CD4-positive, alpha-beta T cell (primary cell): ENCODE measurements around the gene ABHD1. TPM values are rescaled to one million over a fixed set of nuclear protein-coding genes. Genes with fewer than 3 reads are reported as not detected.
"Not testable (repeated sequence)": the region's sequence is repeated elsewhere in the genome, so short reads cannot be mapped to it uniquely, and the experiment has no call there.

ENCODE experiments used
- ATAC-seq: fragments of 200-7000 bp; cut with Tn5 transposase; one replicate; pipeline ENCODE4 v1.10.0; 2022; ENCODE audit warnings: mild to moderate bottlenecking; ENCODE audit not compliant: poor library complexity
- CTCF ChIA-PET: fragments of 350-600 bp; sonication (Branson Sonifier 250); formaldehyde crosslinking; loops from one replicate; lab custom pipeline; 2021; ENCODE audit warnings: antibody characterized with exemption, inconsistent platforms; lab: Charles Lee
- POLR2A ChIA-PET: fragments of 350-600 bp; sonication (Branson Sonifier 250); formaldehyde crosslinking; loops from one replicate; lab custom pipeline; 2021; ENCODE audit warnings: antibody characterized with exemption, inconsistent platforms; lab: Charles Lee
- DNase-seq, 14 experiments: peaks; one replicate each; pipeline ENCODE4 v3.0.0-alpha.2; 2013 to 2020; ENCODE audit warnings: mixed read lengths in 2 of 14
- H3K27ac ChIP-seq, 2 donors: one replicate each; pipeline versions ENCODE4 v1.5.1 to v1.7.0; 2013; ENCODE audit warnings: low read length in 2 of 2, low read depth in 1 of 2, mild to moderate bottlenecking in 1 of 2
- H3K27me3 ChIP-seq, 2 experiments: 1 replicate in 1 of 2; 2 replicates in 1 of 2; pipeline versions ENCODE4 v1.6.1 to v1.7.0; 2013; ENCODE audit warnings: low read length in 2 of 2, control low read depth in 1 of 2, mild to moderate bottlenecking in 1 of 2, moderate library complexity in 1 of 2; ENCODE audit not compliant: insufficient read depth in 2 of 2, control insufficient read depth in 1 of 2
- H3K36me3 ChIP-seq: one replicate; pipeline ENCODE4 v1.6.1; 2013; ENCODE audit warnings: low read length, control low read depth; ENCODE audit not compliant: insufficient read depth
- H3K4me1 ChIP-seq: one replicate; pipeline ENCODE4 v1.6.1; 2013; ENCODE audit warnings: low read length, control low read depth; ENCODE audit not compliant: insufficient read depth
- H3K4me3 ChIP-seq: one replicate; pipeline ENCODE4 v1.5.1; 2013; ENCODE audit warnings: mild to moderate bottlenecking, low read length, moderate library complexity
- H3K9me3 ChIP-seq, 2 experiments: 1 replicate in 1 of 2; 2 replicates in 1 of 2; pipeline versions ENCODE4 v1.6.1 to v1.7.0; 2013; ENCODE audit warnings: low read length in 2 of 2, mild to moderate bottlenecking in 2 of 2, control low read depth in 1 of 2, moderate library complexity in 1 of 2; ENCODE audit not compliant: control insufficient read depth in 1 of 2, insufficient read depth in 1 of 2
- H3K27ac Mint-ChIP-seq: one replicate; pipeline ENCODE4 v1.8.0; 2020; ENCODE audit warnings: mixed read lengths
- H3K27me3 Mint-ChIP-seq: one replicate; pipeline ENCODE4 v1.8.0; 2021; ENCODE audit warnings: mixed read lengths
- H3K36me3 Mint-ChIP-seq: one replicate; pipeline ENCODE4 v1.8.0; 2021; ENCODE audit warnings: low read depth, mixed read lengths
- H3K4me1 Mint-ChIP-seq: one replicate; pipeline ENCODE4 v1.8.0; 2021; ENCODE audit warnings: low read depth, mixed read lengths
- H3K4me3 Mint-ChIP-seq: one replicate; pipeline ENCODE4 v1.8.0; 2020; ENCODE audit warnings: mild to moderate bottlenecking, mixed read lengths
- H3K9me3 Mint-ChIP-seq: one replicate; pipeline ENCODE4 v1.8.0; 2020; ENCODE audit warnings: mixed read lengths
- intact Hi-C, 2 experiments: fragments of 100-400 bp; cut with DNase I in 1 of 2; cut with micrococcal nuclease in 1 of 2; formaldehyde crosslinking; loops; one replicate each; pipeline versions ENCODE4 v1.15.1 to v1.9.0; 2023 to 2025; cut with DNase I, micrococcal nuclease
- total RNA-seq, 174 experiments: library from RNA in 2 of 174; stranded (reverse) in 2 of 174; gene quantifications; one replicate each; pipeline ENCODE4 v1.2.3 and lab custom pipeline; 2021 to 2026
- TF ChIP-seq, protein P1 (sequence below): fragments of 200-600 bp; IDR thresholded peaks from one replicate; pipeline ENCODE4 v1.8.0; 2022; ENCODE audit warnings: antibody characterized with exemption, mild to moderate bottlenecking

The ABHD1 gene
- total RNA-seq, 2 experiments from 2014 or later = 1.0 to 1.3 TPM

- H3K4me1 ChIP-seq = peaks cover 9% of the 10 kb centered on the region
- TF ChIP-seq, protein P1, sequence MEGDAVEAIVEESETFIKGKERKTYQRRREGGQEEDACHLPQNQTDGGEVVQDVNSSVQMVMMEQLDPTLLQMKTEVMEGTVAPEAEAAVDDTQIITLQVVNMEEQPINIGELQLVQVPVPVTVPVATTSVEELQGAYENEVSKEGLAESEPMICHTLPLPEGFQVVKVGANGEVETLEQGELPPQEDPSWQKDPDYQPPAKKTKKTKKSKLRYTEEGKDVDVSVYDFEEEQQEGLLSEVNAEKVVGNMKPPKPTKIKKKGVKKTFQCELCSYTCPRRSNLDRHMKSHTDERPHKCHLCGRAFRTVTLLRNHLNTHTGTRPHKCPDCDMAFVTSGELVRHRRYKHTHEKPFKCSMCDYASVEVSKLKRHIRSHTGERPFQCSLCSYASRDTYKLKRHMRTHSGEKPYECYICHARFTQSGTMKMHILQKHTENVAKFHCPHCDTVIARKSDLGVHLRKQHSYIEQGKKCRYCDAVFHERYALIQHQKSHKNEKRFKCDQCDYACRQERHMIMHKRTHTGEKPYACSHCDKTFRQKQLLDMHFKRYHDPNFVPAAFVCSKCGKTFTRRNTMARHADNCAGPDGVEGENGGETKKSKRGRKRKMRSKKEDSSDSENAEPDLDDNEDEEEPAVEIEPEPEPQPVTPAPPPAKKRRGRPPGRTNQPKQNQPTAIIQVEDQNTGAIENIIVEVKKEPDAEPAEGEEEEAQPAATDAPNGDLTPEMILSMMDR = no peak
- H3K27ac Mint-ChIP-seq = no peak overlapping the region
- H3K36me3 Mint-ChIP-seq = no peaks in the 10 kb centered on the region
- H3K36me3 ChIP-seq = no peaks in the 10 kb centered on the region
- DNase-seq (no peak), ATAC-seq (no peak)
- H3K4me1 Mint-ChIP-seq = peaks cover 10% of the 10 kb centered on the region
- H3K27me3 ChIP-seq = peaks cover 13 to 14% of the 10 kb centered on the region in 2 experiments
- CTCF ChIA-PET = no interaction called here
- intact Hi-C loops = no loop called here
- no peak overlapping the region for H3K4me3 Mint-ChIP-seq
- no peak overlapping the region for H3K4me3 ChIP-seq
- H3K9me3 Mint-ChIP-seq = no peaks in the 10 kb centered on the region
- POLR2A ChIA-PET = no interaction called here
- H3K9me3 ChIP-seq = peaks cover 0 to 4% of the 10 kb centered on the region in 2 experiments
- H3K27me3 Mint-ChIP-seq = peaks cover 33% of the 10 kb centered on the region
- H3K27ac ChIP-seq = no peak overlapping the region
Measured at GRCh38 chr2:27115519-27115918, 8.1 kb upstream of the ABHD1 start.

GRCh38 chr2:27117995-27118524, 5.6 kb upstream of the ABHD1 start:
- Histone ChIP-seq H3K36me3 (no peaks in the 10 kb centered on the region), H3K9me3 (peaks cover 0 to 4% of the 10 kb centered on the region in 2 experiments), H3K27me3 (peaks cover 13 to 14% of the 10 kb centered on the region in 2 experiments), H3K4me3 (no peak overlapping the region), H3K27ac (no peak overlapping the region), H3K4me1 (peaks cover 16% of the 10 kb centered on the region)
- ChIA-PET POLR2A (interaction anchor here (0.8 kb wide), 1 partner anchor 47 kb away, joined by 3 read pairs; the partner anchor contains the start of gene OST4), CTCF (no interaction called here)
- intact Hi-C loops = no loop called here
- H3K4me3 Mint-ChIP-seq = peak overlapping the region; percentile 7
- no peaks in the 10 kb centered on the region for H3K36me3 Mint-ChIP-seq
- peaks cover 33% of the 10 kb centered on the region for H3K27me3 Mint-ChIP-seq
- no peaks in the 10 kb centered on the region for H3K9me3 Mint-ChIP-seq
- ATAC-seq (no peak), DNase-seq (no peak)
- H3K4me1 Mint-ChIP-seq = peaks cover 13% of the 10 kb centered on the region
- H3K27ac Mint-ChIP-seq = no peak overlapping the region
- TF ChIP-seq, protein P1 = no peak

DNA sequence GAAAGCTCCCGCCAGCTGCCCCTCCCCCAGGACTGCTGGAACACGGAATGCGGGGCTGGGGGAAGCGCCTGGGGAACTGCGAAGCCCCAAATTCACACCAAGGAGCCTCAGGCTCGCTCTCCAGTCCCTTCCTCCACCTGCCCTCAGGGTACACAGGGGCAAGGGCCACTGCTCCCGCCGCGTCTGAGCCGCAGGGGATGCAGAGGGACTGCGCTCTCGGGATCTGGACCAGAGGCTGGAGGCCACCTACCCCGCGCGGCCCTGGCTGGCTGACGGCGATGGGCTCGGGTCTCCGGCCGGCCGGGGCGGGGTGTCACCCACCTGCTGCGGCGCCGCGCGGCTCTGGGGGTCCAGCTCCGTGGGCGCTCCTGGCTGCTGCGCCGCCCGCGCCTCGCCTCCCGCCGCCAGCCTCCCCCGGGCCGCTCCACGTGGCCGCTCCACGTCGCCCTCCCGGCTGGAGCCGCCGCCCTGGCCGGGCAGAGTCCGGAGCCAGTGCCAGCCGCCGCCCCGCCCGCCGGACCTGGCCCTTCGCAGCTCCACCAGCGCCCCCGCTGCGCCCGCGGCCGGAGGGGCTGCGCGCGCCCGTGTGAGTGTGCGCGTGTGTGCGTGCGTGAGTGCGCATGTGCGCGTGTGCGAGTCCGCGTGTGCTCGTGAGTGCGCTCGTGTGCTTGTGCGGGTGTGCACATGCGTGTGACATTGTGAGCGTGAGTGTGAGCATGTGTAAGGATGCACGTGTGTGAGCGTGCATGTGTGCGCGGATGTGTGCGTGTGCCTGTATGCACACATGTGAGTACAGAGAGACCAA, 4.9 kb upstream of the ABHD1 start, which contains the start of gene CGREF1:
TSS of gene CGREF1 (minus strand) at position 604 of the 805 bp plus-strand sequence. CDS start 14,762 bp downstream, outside the sequence.
- no peak for ATAC-seq
- Histone ChIP-seq H3K27ac (no peak within 1 kb of the TSS), H3K27me3 (peaks cover 13 to 14% of the 10 kb centered on the region in 2 experiments), H3K4me1 (peaks cover 21% of the 10 kb centered on the region), H3K36me3 (no peaks in the 10 kb centered on the region), H3K9me3 (peaks cover 0 to 4% of the 10 kb centered on the region in 2 experiments), H3K4me3 (peak within 1 kb of the TSS; percentile 24)
- Mint-ChIP-seq H3K27me3 (peaks cover 33% of the 10 kb centered on the region), H3K27ac (no peak within 1 kb of the TSS), H3K4me1 (peaks cover 18% of the 10 kb centered on the region), H3K36me3 (no peaks in the 10 kb centered on the region), H3K9me3 (no peaks in the 10 kb centered on the region), H3K4me3 (peak within 1 kb of the TSS; percentile 81)
- peak in 2 of 14 experiments; percentile 25 to 43 for DNase-seq
- CTCF ChIA-PET = no interaction called here
- TF ChIP-seq, protein P1 = no peak
- POLR2A ChIA-PET = interaction anchor here (0.8 kb wide), 1 partner anchor 47 kb away, joined by 3 read pairs; the partner anchor contains the start of gene OST4
- intact Hi-C loops = no loop called here

DNA sequence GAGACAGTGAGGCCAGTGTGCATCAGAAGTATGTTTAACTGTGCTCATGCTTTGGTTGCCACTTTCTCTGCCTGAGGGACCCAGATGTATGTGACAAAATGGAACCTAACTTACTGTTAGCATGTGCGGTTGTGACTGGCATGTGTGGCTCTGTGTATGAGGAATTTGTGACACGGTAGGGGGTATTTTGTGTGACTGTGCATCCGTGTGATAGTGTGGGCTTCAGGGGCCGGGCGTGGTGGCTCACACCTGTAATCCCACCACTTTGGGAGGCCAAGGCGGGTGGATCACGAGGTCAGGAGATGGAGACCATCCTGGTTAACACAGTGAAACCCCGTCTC, 4.3 kb upstream of the ABHD1 start:
- ATAC-seq, DNase-seq, CTCF ChIA-PET, H3K36me3 Mint-ChIP-seq, POLR2A ChIA-PET, H3K27ac Mint-ChIP-seq, H3K36me3 ChIP-seq, H3K9me3 ChIP-seq, H3K9me3 Mint-ChIP-seq, intact Hi-C loops, H3K27ac ChIP-seq: not testable (repeated sequence)
- H3K4me3 ChIP-seq = peak overlapping the region; percentile 24
- H3K27me3 Mint-ChIP-seq = peaks cover 33% of the 10 kb centered on the region
- H3K27me3 ChIP-seq = peaks cover 13 to 14% of the 10 kb centered on the region in 2 experiments
- H3K4me1 Mint-ChIP-seq = peaks cover 18% of the 10 kb centered on the region
- H3K4me3 Mint-ChIP-seq = peak overlapping the region; percentile 81
- peaks cover 26% of the 10 kb centered on the region for H3K4me1 ChIP-seq
